HepG2 (cell line): Measurements from ENCODE around the gene PSMB8. TPM values are rescaled to one million over a fixed set of nuclear protein-coding genes. Genes with fewer than 3 reads are reported as not detected.

Source experiments
- E2F1 ChIP-seq: sonication (generic); formaldehyde crosslinking; IDR thresholded peaks from 2 replicates; pipeline ENCODE4 v1.5.0; 2020; ENCODE audit warnings: missing genetic modification reagents
- EHMT2 ChIP-seq: fragments of 200-600 bp; sonication (generic); IDR thresholded peaks from 2 replicates; pipeline ENCODE4 v1.7.0; 2017; ENCODE audit warnings: antibody characterized with exemption, low read depth, low read length, borderline replicate concordance
- FOXK1 ChIP-seq: sonication (generic); formaldehyde crosslinking; IDR thresholded peaks from 2 replicates; pipeline ENCODE4 v1.4.0; 2020; ENCODE audit warnings: low read depth, missing genetic modification reagents, borderline replicate concordance
- FOXP4 ChIP-seq: sonication (generic); formaldehyde crosslinking; IDR thresholded peaks from 2 replicates; pipeline ENCODE4 v1.4.0; 2020; ENCODE audit warnings: missing genetic modification reagents
- KMT2B ChIP-seq: IDR thresholded peaks from 2 replicates; pipeline ENCODE4 v1.6.1; 2016; ENCODE audit warnings: missing genetic modification reagents, missing compliant biosample characterization
- PREB ChIP-seq: sonication (generic); formaldehyde crosslinking; IDR thresholded peaks from 2 replicates; pipeline ENCODE4 v1.4.0; 2020; ENCODE audit warnings: missing genetic modification reagents
- SMYD3 ChIP-seq: sonication (generic); formaldehyde crosslinking; IDR thresholded peaks from 2 replicates; pipeline ENCODE4 v1.8.1; 2023; ENCODE audit warnings: mild to moderate bottlenecking, missing genetic modification reagents
- SP140L ChIP-seq: sonication (generic); formaldehyde crosslinking; IDR thresholded peaks from 2 replicates; pipeline ENCODE4 v1.4.0; 2020; ENCODE audit warnings: missing genetic modification reagents, borderline replicate concordance
- TAF1 ChIP-seq: sonication (generic); formaldehyde crosslinking; IDR thresholded peaks from 2 replicates; pipeline ENCODE4 v1.4.0; 2020; ENCODE audit warnings: missing genetic modification reagents
- TFAP4 ChIP-seq: sonication (generic); IDR thresholded peaks from 2 replicates; pipeline ENCODE4 v1.6.1; 2016; ENCODE audit warnings: low read depth, borderline replicate concordance
- ZNF10 ChIP-seq: sonication (generic); formaldehyde crosslinking; IDR thresholded peaks from 2 replicates; pipeline ENCODE4 v1.4.0; 2020; ENCODE audit warnings: mild to moderate bottlenecking, low read depth, missing genetic modification reagents, borderline replicate concordance
- ZNF121 ChIP-seq: sonication (generic); formaldehyde crosslinking; IDR thresholded peaks from 2 replicates; pipeline ENCODE4 v1.5.0; 2020; ENCODE audit warnings: mild to moderate bottlenecking, missing genetic modification reagents
- ZNF235 ChIP-seq: sonication (generic); formaldehyde crosslinking; IDR thresholded peaks from 2 replicates; pipeline ENCODE4 v1.8.1; 2023; ENCODE audit warnings: mild to moderate bottlenecking, missing genetic modification reagents, borderline replicate concordance
- ZNF256 ChIP-seq: sonication (generic); formaldehyde crosslinking; conservative IDR thresholded peaks from 2 replicates; pipeline ENCODE4 v1.4.0; 2020; ENCODE audit warnings: missing genetic modification reagents
- ZNF564 ChIP-seq: sonication (generic); formaldehyde crosslinking; IDR thresholded peaks from 2 replicates; pipeline ENCODE4 v1.8.1; 2023; ENCODE audit warnings: mild to moderate bottlenecking, missing genetic modification reagents
- ZNF674 ChIP-seq: sonication (generic); formaldehyde crosslinking; IDR thresholded peaks from 2 replicates; pipeline ENCODE4 v1.5.0; 2020; ENCODE audit warnings: low read depth, mild to moderate bottlenecking, missing genetic modification reagents
- ZNF691 ChIP-seq: sonication (generic); formaldehyde crosslinking; IDR thresholded peaks from 2 replicates; pipeline ENCODE4 v1.4.0; 2020; ENCODE audit warnings: missing genetic modification reagents, low read depth, mild to moderate bottlenecking, borderline replicate concordance
- polyA plus RNA-seq, 8 experiments: library from polyadenylated mRNA; depleted of rRNA in 3 of 8; stranded (reverse) in 7 of 8; unstranded in 1 of 8; fragments of >200 nt; fragmentation: Illumina TruSeq in 4 of 8; extraction: Trizol in 4 of 8; gene quantifications; 2 replicates each; pipeline versions ENCODE4 v1.2.1 to v1.2.3, GENCODE V29; 2011 to 2016; ENCODE audit warnings: low read depth in 4 of 8, missing spikeins in 1 of 8, mixed read lengths in 1 of 8; ENCODE audit not compliant: insufficient read depth in 1 of 8
- total RNA-seq, 5 experiments: library from RNA; depleted of rRNA; stranded (reverse); fragments of >200 nt; fragmentation: Illumina TruSeq; extraction: Trizol; gene quantifications; 2 replicates each; pipeline ENCODE4 v1.2.3, GENCODE V29; 2016; ENCODE audit warnings: low read depth in 1 of 5
- TF ChIP-seq, protein P1 (sequence below): sonication (generic); formaldehyde crosslinking; conservative IDR thresholded peaks from 2 replicates; pipeline ENCODE4 v1.4.0; 2020; ENCODE audit warnings: missing genetic modification reagents

The PSMB8 gene
- total and polyA plus RNA-seq, 2 of the 13 experiments (the other 11 are each of a cell fraction or from before 2014, with no cell fraction given): 30.7 to 64.7 TPM

GRCh38 chr6:32838114-32838958, 5.5 kb downstream of the PSMB8 start, which contains the start of gene TAP2 (continued):
- TF ChIP-seq ZNF256 (CRISPR knock-in tag) (no peak), E2F1 (CRISPR knock-in tag) (peak; percentile 72), PREB (0 out of 2 replicates have a peak, but pooled peaks have one; percentile 43), ZNF564 (0 out of 2 replicates have a peak, but pooled peaks have one; percentile 48), SP140L (CRISPR knock-in tag) (0 out of 2 replicates have a peak, but pooled peaks have one; percentile 79), FOXP4 (CRISPR knock-in tag) (peak; percentile 62; the same call in 1 of the 2 replicates), ZNF121 (CRISPR knock-in tag) (peak; percentile 88), ZNF235 (CRISPR knock-in tag) (0 out of 2 replicates have a peak, but pooled peaks have one; percentile 58), ZNF691 (CRISPR knock-in tag) (peak; percentile 85), TFAP4 (peak; percentile 8; the same call in 1 of the 2 replicates), TAF1 (peak; percentile 40), SMYD3 (no peak), KMT2B (CRISPR knock-in tag) (peak; percentile 98), FOXK1 (CRISPR knock-in tag) (peak; percentile 64; the same call in 1 of the 2 replicates), ZNF10 (no peak), EHMT2 (no peak), ZNF674 (CRISPR knock-in tag) (no peak)
- TF ChIP-seq, protein P1, sequence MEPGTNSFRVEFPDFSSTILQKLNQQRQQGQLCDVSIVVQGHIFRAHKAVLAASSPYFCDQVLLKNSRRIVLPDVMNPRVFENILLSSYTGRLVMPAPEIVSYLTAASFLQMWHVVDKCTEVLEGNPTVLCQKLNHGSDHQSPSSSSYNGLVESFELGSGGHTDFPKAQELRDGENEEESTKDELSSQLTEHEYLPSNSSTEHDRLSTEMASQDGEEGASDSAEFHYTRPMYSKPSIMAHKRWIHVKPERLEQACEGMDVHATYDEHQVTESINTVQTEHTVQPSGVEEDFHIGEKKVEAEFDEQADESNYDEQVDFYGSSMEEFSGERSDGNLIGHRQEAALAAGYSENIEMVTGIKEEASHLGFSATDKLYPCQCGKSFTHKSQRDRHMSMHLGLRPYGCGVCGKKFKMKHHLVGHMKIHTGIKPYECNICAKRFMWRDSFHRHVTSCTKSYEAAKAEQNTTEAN (CRISPR knock-in tag): peak; percentile 56
